ENCODE data around the gene AVPR1B.

- TF ChIP-seq CTCF (IDR thresholded peaks at IDR 0.05), result no peak
- TF ChIP-seq EP300 (IDR thresholded peaks at IDR 0.05), result no peak
Observed at GRCh38 chr1:206060844-206061243, 56.3 kb downstream of the AVPR1B start.

Data from ovary (tissue), 3 donors.